ENCODE results near the gene CD33. TPM values are rescaled to one million over a fixed set of nuclear protein-coding genes. Genes with fewer than 3 reads are reported as not detected.

Gene CD33
- total RNA-seq, 2 experiments from 2014 or later = not detected

DNA sequence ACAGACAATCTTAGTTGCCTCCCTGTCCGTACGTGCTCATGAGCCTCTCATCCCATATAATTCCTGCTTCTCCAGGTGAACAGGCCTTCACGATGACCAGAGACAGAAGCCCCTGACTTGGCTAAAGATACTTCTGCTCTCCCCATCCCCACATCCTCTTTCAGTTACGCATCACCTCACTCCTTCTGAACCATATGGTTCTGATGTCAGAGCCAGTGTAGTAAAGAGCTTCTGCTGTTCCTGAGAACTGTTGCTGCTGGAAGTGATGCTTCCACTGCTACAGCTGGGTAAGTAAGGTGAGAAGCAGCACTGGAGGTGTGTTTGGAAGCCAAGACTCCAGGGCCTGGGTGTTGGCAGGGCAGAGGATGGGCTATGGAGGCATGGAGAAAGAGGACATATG, 38.9 kb downstream of the CD33 start:
- H3K9me3 ChIP-seq (ENCODE audit: low read length) = no peaks in the 10 kb centered on the region
- POLR2A ChIA-PET = no interaction called here
- DNase-seq (ENCODE audit: low spot score) = no peak
- no TSS peak for BruUV-seq (replicated peaks)
- intact Hi-C loops (cut with micrococcal nuclease; ENCODE audit: unreplicated experiment) = no loop called here
- no peak overlapping the region for H3K4me2 ChIP-seq (ENCODE audit: low read length)
- H3K4me1 ChIP-seq (ENCODE audit: insufficient read depth, low read length, poor library complexity, severe bottlenecking) = no peaks in the 10 kb centered on the region
- TF ChIP-seq EZH2phosphoT487 (IDR thresholded peaks at IDR 0.05; ENCODE audit: borderline replicate concordance, low read depth, low read length) (no peak), CTCF (conservative IDR thresholded peaks at IDR 0.05; ENCODE audit: low read length) (no peak)
- no peaks in the 10 kb centered on the region for H3K79me2 ChIP-seq (ENCODE audit: insufficient read depth, low read depth, low read length)
- no peaks in the 10 kb centered on the region for H3K36me3 ChIP-seq (ENCODE audit: insufficient read depth, low read length)
- CTCF ChIA-PET (ENCODE audit: unreplicated experiment) = no interaction called here
- no peaks in the 10 kb centered on the region for H4K20me1 ChIP-seq (ENCODE audit: insufficient read depth, low read length)
- H3K4me3 ChIP-seq (ENCODE audit: low read depth, low read length, poor library complexity, severe bottlenecking) = no peak overlapping the region
- H3K9me2 ChIP-seq (ENCODE audit: insufficient read depth, low read length) = no peaks in the 10 kb centered on the region
- no peak overlapping the region for H2AFZ ChIP-seq (ENCODE audit: low read length)
- H3K27ac ChIP-seq (ENCODE audit: low read depth, low read length, poor library complexity, severe bottlenecking) = no peak overlapping the region

DNA sequence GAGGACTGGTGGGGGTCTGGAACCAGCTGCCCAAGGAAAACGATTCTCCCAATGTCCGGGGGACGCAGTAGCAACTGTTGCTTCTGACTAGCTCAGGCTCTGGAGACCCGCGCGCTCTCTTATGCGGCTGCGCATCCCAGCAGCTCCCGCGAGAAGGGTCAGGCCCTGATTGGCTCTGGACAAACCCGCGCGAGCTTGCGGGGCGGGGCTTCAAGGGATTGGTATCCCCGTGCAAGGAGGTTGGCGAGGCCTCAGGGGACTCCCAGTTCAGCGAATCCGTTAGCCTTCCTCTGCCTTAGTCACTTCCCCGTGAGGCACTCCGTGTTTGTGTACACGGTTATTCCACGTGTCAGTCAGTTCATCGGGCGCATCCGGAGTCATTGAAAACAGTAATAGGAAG, 46.2 kb downstream of the CD33 start:
- intact Hi-C loops (cut with micrococcal nuclease; ENCODE audit: unreplicated experiment) = no loop called here
- ChIA-PET POLR2A (no interaction called here), CTCF (ENCODE audit: unreplicated experiment) (no interaction called here)
- BruUV-seq (replicated peaks) = no TSS peak
- Histone ChIP-seq H3K4me1 (ENCODE audit: insufficient read depth, low read length, poor library complexity, severe bottlenecking) (no peaks in the 10 kb centered on the region), H3K27ac (ENCODE audit: low read depth, low read length, poor library complexity, severe bottlenecking) (no peak overlapping the region), H3K9me2 (ENCODE audit: insufficient read depth, low read length) (no peaks in the 10 kb centered on the region), H3K79me2 (ENCODE audit: insufficient read depth, low read depth, low read length) (no peaks in the 10 kb centered on the region), H3K4me2 (ENCODE audit: low read length) (no peak overlapping the region), H3K36me3 (ENCODE audit: insufficient read depth, low read length) (no peaks in the 10 kb centered on the region), H4K20me1 (ENCODE audit: insufficient read depth, low read length) (no peaks in the 10 kb centered on the region), H2AFZ (ENCODE audit: low read length) (no peak overlapping the region), H3K4me3 (ENCODE audit: low read depth, low read length, poor library complexity, severe bottlenecking) (no peak overlapping the region), H3K9me3 (ENCODE audit: low read length) (no peaks in the 10 kb centered on the region)
- DNase-seq (ENCODE audit: low spot score) = no peak
- TF ChIP-seq CTCF (conservative IDR thresholded peaks at IDR 0.05; ENCODE audit: low read length) (no peak), EZH2phosphoT487 (IDR thresholded peaks at IDR 0.05; ENCODE audit: borderline replicate concordance, low read depth, low read length) (no peak)

GRCh38 chr19:51272183-51272810, 47.4 kb downstream of the CD33 start:
- ChIA-PET POLR2A (no interaction called here), CTCF (ENCODE audit: unreplicated experiment) (no interaction called here)
- no peaks in the 10 kb centered on the region for H3K79me2 ChIP-seq (ENCODE audit: insufficient read depth, low read depth, low read length)
- no TSS peak for BruUV-seq (replicated peaks)
- H3K4me2 ChIP-seq (ENCODE audit: low read length) = no peak overlapping the region
- no peak overlapping the region for H2AFZ ChIP-seq (ENCODE audit: low read length)
- TF ChIP-seq CTCF (conservative IDR thresholded peaks at IDR 0.05; ENCODE audit: low read length) (no peak), EZH2phosphoT487 (IDR thresholded peaks at IDR 0.05; ENCODE audit: borderline replicate concordance, low read depth, low read length) (no peak)
- H3K9me2 ChIP-seq (ENCODE audit: insufficient read depth, low read length) = no peaks in the 10 kb centered on the region
- intact Hi-C loops (cut with micrococcal nuclease; ENCODE audit: unreplicated experiment) = no loop called here
- H3K27ac ChIP-seq (ENCODE audit: low read depth, low read length, poor library complexity, severe bottlenecking) = no peak overlapping the region
- no peaks in the 10 kb centered on the region for H4K20me1 ChIP-seq (ENCODE audit: insufficient read depth, low read length)
- H3K36me3 ChIP-seq (ENCODE audit: insufficient read depth, low read length) = no peaks in the 10 kb centered on the region
- DNase-seq (ENCODE audit: low spot score) = no peak
- H3K4me3 ChIP-seq (ENCODE audit: low read depth, low read length, poor library complexity, severe bottlenecking) = no peak overlapping the region
- no peaks in the 10 kb centered on the region for H3K4me1 ChIP-seq (ENCODE audit: insufficient read depth, low read length, poor library complexity, severe bottlenecking)
- H3K9me3 ChIP-seq (ENCODE audit: low read length) = no peaks in the 10 kb centered on the region

Measured in OCI-LY7 (cell line).